GM21526 (cell line): ENCODE results near the gene EEIG1.
A peak's percentile ranks its signal among the peaks of the same experiment; 100 is the strongest.

Experiments
- ATAC-seq: cut with Tn5 transposase; IDR thresholded peaks from one replicate; pipeline ENCODE4 v1.9.1; 2021; ENCODE audit warnings: moderate library complexity; ENCODE audit not compliant: unreplicated experiment, low FRiP score

The EEIG1 gene

DNA sequence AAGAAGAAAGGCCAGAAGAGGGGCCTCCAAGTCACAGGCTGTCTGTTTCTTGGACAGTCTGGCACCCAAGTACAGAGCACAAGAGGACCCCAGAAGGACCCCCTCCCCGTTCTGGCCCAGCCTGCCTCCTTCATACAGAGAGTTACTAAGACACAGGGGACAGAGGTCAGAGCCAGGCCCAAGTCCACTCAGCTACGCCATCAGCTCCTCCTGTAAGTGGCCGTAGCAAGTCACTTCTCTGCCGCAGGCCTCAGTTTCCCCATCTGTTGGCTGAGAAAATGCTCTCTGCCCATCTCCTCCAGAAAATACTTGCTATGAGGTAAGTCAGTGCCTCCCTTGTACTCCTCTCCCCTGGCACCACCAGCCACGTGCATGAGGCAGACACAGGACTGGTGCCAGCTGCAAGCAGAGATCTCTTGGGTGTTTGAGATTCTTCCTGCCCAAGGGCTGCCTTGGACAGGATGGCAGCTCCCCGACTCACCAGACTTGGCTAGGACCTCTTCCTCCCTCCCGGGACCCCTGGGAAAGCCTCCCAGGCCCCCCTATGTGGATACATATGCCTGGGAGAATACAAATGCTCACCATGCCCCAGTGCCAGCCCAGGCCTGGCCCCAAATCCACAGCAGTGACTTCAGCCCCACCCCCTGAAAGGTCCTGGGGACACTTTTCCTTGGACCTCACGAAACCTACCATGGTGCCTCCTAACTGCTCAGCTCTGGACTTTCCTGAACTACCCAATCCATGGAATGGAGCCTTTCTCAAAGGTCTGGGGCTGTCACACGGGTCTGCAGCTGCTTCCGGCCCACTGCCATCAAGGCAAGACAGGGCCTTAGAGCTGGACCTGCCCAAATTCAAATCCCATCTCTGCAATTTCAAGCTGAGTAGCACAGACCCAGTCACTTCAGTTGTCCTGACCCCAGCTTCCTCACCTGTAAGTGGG, 5.1 kb downstream of the EEIG1 start:
- no peak for ATAC-seq

DNA sequence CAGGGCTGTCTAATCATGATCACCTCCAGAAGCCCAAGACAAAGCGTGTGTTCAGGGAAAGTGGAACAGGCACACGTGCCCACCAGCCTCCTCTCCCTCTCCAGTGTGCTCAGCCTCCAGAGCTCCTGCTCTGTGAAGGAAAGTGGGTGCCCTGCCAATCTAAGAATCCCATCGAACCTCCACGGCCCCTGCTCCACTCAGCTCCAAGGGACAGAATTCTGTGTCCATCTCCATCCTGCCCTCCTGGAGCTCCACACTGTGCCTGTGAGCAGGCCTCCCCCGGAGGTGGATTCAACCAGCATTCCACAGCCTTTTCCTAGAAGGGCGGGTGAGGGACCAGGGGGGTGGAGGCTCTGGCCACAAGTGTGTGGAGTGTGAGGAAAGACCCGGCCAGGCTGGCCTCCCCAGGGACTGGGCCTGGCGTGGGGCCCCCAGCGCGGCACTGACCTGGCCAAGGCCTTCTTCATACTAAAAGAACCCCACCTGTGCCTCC, 6.0 kb downstream of the EEIG1 start:
- ATAC-seq, result no peak

DNA sequence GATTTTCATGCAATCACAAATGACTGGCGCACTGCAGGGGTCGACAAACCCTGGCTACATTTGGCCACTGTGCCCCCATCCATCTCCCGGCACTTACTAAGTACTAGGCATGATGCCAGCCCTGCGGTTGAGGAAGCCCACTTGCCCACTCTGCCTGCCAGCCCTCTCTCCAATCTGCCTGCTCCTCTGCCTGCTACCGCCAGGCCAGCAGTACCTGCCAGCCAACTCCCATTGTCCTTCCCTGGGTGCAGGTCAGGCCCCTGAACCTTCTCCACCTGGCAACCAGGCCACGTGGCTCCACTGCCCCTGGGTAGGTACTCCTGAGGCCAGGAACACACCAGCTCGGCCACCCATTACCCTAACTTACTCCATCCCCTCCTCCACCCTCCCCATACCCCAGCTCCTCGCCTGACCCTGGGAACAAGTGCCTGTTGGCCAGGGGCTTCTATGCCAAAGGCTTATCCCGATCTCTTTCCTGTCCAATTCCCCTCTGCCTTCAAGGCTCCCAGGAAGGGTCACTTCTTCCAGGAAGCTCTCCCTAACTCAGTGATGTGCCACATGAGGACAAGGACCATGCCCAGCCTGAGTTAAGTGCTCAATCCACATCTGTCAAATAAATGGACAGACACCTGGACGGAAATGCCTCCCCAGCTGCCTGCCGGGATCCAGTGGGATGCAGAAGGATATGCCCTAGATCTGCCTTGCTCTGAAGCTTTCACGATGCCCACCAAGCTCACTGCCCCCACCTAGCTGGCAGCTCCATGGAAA, 6.6 kb downstream of the EEIG1 start:
- ATAC-seq, result no peak

DNA sequence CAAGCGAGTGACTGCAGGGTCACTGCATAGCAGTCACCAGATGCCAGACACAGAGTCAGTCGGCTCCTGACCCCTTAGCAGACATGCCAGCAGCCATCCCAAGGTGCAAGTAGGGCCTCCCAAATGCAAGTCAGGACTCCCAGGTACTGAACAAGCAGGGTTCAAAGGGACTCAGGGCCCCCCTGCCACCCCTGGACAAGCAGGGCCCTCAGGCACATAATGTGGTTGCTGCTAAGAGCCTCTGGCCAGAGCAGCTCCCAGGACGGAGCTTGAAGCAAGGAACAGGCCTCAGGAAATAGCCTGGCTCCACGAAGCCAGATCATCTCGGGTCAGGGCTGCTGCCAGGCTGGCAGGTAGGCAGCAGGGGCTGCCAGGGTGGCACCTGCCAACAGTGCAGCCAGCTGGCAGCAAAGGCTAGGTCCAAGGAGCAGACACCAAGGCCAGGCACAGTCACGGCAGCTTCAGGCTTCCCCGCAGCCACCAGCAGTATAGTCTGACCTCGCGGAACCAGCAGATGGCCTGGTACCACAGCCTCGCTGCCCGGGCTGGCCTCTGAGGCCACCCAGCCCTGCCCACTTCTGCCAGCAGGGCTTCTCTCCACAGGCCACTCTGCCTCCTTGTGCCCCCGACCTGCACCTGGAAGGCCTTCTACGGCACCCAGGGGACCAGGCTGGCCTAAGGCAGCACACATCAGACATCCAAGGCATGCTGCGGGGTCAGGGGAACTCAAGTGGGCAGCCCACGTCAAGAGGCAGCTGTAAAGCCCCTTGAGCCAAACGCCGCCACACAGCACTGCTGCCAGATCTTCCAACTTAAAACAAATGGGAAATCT, 7.4 kb downstream of the EEIG1 start:
- ATAC-seq, result no peak

DNA sequence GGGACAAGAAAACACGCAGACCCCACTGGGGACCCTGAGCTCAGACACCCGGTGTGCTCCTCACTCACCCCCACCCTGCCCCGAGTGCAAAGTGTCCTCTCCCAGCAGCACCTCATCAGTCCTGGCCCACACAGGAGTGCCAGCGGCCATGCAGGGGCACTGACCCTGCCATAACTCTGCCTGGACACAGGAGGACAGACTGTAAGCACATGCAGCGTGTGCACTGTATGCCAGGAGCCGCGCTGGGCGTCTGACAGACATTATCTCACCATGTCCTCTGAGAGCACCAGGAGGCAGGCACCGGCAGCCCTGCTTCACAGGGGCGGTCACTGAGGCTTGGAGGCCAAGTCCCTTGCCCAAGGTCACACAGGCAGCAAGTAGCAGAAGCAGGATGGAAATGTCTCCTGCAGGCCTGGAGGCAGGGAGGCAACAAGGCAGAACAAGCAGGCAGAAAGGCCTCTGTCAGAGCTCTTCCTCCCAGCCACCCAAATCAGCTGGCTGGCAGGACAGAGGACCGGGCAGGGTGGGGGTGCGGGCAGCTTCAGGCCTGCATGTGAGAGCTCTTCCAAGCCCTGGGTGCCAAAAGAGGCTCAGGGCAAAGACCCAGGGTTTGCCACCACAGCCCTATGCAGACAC, 8.4 kb downstream of the EEIG1 start:
- no peak for ATAC-seq

DNA sequence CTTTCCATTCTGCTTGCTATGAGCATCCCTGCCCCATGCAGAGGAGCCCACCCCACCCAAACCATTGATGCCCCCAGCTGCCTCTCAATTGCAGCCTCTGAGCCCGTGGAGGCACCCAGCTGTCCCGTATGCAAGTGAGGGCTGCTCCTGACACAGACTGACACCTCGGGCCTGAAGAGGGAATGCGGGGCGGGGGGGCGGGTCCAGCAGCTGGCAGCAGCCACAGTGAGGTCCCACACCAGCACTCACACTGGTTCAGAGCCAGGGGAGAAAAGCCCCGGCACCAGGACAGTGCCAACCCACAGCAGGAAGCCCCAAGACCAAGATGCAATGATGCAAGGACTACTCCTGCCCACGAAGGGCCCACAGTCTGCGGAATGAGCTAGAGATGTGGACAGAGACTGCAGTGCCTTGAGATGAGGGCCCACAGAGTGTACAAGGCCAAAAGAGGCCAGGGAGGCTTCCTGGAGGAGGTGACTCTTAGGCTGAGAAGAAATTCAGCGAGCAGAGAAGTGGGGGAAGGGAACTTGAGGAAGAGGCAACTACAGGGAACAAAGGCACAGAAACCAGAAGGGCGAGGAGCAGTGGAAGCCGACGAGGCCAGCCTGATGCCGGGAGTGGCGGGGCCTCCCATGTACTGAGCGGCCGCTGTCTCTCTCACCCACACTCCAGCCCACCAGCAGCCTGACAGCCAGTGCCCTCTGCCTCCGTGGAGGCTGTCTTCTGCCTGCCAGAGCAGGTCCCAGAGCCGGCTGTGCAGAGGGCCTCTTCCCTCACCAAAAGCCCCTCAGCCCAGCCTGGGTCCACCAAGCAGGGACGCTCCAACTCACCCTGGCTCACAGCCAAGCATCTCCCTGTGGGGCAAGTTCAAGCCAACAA, 9.2 kb downstream of the EEIG1 start:
- ATAC-seq, result no peak

DNA sequence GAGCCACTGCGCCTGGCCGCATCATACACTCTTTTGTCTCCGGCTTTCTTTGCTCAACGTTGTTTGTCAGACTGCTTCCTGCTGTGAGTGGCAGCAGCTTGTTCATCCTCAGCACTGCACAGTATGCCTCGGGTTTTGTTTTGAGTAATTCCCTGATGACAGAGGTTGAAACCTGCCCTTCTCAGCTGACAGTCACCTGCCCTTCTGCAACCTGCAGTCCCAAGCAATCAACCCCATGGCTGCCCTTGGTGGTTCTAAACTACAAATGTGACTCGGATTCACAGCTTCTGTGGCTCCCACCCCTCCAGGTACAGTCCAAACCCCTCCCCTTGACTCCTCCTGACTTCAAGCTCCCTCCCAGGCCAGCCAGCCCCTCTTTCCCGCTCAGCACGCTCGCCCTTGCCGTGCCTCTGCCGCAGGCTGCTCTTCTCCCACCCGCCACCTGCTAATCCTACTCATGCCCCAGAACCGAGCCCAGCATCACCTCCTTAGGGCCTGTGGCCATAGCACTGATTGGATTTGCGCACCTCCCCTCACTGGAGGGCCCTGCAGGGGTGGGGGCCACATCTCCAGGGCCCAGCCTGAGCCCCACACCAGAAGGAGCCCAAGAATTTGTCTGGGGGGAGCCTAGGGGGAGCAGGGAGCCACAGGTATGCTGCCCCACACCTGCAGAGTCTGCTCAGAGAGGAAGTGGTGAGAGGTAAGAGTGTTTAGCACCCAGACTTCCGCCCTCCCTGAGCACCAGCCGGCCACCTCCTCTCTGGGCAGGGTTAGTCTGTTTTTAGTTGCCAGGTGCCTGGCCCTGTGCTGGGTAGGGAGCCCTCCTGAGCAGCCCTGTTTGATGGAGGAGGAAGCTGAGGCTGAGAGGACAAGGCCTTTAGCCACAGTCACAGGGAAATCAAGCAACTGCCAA, 10.1 kb downstream of the EEIG1 start:
- ATAC-seq, result peak; percentile 55

DNA sequence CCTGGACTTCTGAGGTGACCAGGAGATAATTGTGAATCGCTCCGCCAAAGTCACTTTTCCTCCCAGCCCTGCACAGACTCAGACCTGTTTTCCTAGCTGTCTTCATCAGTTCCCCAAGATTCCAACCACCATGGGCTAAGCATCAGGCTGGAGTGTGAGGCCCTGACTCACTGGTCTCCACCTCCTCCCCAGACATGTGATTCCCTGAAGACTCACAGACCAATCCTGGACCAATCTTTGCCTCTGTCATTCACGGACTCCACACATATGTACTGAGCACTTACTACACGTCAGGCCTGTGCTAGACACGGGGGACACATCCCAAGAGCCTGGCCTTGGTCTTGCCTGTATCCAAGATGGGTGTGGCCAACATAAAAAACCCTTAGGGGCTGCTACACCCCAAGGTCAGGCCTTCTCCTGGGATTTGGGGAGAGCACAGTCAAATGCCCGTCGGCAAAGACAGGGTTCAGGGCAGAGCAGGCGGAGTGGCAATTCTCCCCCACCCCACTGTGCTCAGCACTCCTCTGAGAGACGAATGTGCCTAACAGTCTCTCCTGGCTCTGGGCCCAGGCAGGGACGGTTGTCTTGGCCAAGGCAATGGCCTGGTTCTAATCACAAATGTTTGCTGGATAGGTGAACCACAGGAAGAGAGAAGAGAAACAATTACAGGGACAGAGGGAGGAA, 11.9 kb downstream of the EEIG1 start:
- ATAC-seq, result no peak

DNA sequence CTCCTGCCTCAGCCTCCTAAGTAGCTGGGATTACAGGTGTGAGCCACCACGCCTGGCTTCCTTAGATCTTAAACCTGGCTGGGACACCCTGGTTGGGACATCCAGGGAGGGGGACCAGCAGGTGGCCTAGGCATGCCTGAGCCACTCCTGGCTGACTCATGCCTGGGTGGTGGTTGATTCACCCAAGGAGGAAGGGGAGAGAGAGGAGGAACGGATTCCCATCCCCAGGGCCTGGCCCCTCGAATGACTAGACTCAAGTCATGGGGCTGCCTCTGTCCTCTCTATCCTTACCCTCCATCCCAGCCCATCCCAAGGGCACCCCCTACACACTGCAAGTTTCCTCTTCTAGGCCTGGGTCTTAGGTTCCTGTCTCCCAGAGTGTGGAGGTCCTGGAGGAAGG, 12.7 kb downstream of the EEIG1 start:
- ATAC-seq, result no peak

DNA sequence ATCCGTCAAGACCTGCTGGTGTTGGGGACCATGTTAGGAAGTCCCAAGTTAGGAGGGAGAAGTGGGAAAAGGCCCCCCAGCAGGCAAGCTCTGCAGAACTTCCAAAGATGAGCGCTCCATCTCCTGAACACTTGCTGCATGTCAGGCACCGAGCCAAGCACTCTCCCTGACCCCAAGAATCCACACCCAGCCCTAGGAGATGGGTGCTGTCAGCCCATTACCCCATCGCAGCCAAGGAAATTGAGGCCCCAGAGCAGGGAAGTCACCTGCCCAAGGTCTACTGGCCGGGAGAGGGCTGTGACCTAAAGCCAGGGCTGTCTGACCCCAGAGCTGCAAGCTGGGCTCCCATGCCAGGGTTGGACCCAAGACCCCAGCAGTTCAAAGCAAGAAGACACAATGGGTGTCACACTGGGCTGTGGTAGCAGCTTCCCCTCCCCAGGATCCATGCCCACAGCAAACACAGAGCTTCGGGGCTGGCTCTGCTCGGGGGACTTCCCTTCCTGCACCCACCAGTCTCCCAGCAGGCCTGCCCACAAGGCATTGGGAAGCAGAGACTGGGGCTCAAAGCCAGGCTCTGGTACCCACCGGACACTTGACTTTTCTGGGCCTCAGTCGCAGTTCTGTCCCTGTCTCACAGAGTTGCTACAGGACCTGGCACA, 13.5 kb downstream of the EEIG1 start:
- no peak for ATAC-seq

DNA sequence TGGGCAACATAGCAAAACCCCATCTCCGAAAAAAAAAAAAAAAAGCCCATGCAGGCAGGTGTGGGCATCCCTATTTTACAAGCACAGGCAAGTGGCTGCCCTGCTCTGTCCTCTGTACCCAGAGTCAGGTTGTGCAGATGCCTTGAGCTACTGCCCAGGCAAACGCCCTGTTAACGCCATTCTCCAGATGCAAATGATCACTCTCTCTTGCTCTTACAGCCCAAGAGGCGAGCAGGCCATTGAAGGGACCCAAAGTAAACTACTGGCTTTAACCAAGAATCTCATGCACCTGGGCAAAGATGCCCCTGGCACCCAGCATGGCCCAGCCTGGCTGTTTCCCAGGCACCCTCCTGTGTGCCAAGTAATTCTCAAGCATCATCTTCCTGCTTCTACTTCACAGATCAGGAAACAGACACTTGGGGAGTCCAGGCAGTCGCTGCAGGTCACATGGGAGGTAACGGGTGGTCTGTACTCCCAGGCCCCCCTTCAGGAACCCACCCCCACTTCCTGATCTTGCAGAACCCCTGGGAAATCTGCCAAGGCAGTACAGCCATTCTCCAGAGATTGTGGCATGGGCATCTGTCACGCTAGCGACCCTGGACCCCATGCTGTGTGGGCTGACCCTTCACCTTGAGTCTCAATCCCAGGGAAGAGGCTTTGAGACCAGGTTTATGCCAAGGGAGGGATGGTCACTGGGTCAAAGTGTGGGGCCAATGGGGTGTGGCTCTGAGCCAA, 14.2 kb downstream of the EEIG1 start:
- no peak for ATAC-seq

DNA sequence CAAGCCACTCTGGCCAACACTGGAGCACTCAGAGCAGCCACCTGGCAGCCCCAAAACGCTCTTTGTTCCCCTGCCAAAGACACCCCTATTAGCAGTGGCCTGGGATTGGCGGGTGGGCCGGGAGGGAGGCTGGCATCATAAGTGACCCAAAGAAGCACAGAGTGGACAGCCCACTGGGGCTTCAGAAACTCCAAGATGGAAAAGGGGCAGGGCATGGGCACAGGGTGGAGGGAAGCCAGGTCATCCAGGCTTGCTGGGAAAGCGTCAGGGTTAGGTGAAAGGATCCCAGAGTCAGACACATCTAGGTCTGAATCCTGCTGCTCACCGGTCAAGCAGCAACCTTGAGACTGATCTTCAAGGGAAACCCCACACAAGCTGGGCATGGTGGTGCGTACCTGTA, 14.8 kb downstream of the EEIG1 start:
- ATAC-seq, result no peak

DNA sequence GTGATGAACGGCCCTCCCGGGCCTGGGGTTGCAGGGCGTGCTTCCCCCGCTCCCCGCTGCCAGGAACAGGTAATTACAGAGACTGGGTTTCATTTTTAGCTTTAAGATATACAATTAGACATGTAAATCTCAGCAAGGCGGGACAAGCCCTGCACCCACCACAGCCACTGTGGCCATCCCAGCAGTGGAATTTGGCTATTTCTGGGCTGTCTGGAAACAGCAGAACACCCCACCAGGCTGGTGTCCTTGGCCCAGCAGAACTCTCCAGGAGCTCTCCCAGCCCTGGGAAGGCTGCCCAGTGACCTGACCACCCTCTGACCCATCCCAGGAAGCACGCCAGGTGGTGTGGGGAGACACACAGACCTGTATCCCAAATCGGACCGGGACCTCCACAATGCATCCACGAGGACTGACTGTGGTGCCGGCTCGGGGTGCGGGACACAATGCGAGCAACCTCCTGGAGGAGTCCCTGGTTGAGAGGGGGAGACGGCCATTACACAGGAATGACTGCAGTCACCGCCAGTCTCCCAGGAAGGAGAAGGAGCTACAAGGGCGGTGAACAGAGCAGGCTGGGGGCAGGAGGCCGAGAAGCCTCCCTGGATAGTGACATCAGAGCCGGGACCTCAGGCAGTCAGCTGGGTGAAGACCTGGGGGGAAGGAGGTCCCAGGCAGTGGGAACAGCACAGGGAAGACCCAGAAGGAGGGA, 17.3 kb downstream of the EEIG1 start:
- ATAC-seq, result no peak

DNA sequence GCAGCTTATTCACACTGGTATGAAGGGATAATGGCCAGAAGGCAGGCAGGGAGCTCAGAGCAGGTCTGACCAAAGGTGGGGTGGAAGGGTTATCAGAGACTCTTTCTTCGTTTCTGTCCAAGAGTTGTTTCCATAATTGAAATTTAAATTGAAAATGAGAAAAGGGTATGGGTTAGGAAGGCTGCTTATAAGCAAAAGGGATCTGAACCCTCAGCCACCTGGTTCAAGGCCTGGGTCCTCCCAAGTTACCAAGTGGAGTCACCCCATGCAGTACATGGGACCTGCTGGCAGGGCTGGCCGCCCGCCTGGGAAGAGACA, 17.8 kb downstream of the EEIG1 start:
- ATAC-seq, result no peak

DNA sequence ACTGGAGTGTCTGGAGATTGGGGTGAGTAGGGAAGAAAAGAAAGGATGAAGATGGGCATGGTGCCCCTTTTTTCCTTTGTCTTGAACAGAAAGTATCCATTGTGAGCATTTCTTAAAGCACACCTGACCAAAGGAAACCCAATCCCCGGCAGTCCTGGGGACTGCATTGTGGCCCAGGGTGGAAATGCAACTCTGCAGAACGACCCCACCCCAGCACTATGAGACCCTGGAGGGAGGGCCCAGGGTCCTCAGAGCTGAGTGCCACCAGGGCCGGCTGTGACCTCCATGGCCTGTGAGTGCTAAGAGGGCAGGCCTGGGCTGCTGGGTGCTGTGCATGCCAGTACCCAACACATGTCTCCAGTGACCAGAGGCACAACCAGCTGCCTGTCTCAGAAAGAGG, 18.5 kb downstream of the EEIG1 start:
- no peak for ATAC-seq

DNA sequence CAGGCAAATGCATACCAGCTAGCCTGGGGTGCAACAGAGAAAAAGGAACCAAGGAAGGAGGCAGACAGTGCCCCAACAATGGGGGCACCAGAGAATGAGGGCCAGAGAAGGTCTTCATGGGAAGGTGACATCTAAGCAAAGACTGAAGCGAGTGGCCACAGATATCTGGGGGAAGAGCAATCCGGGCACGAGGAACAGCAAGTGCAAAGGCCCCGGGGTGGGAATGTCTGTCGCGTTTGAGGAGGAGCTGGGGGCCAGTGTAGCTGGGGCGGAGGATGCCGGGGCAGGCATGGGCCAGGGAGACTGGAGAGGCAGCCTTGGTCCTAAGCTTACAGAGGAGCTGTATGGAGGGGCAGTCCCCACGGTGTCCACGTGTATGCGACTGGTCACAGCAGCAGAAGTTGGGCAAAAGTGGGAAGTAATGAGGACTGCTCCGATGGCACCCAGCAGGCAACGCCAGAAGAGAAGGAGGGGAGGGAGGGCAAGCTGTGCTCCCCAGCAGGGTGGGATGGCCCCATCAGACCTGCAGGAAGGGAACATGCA, 19.1 kb downstream of the EEIG1 start:
- no peak for ATAC-seq
